Esophagus muscularis mucosa (tissue), 4 donors: Measurements from ENCODE around the gene MYCN. TPM values are rescaled to one million over a fixed set of nuclear protein-coding genes. Genes with fewer than 3 reads are reported as not detected.
A peak's percentile ranks its signal among the peaks of the same experiment; 100 is the strongest.

Experiments used
- DNase-seq: peaks from one replicate; pipeline ENCODE4 v3.0.0-alpha.2; 2017; ENCODE audit errors: extremely low spot score
- H3K27ac ChIP-seq, 4 donors: fragments of 200-600 bp; sonication (generic); replicated peaks in 1 of 4; 1 replicate in 3 of 4; 2 replicates in 1 of 4; pipeline ENCODE4 v1.5.1; 2016 to 2019; ENCODE audit warnings: mild to moderate bottlenecking in 1 of 4
- H3K27me3 ChIP-seq, 4 donors: fragments of 200-600 bp; sonication (generic); one replicate each; pipeline versions ENCODE4 v1.5.1 to v1.6.0; 2016 to 2019
- H3K36me3 ChIP-seq, 4 donors: fragments of 200-600 bp; sonication (generic); one replicate each; pipeline ENCODE4 v1.5.1; 2016 to 2019
- H3K4me1 ChIP-seq, 4 donors: fragments of 200-600 bp; sonication (generic); one replicate each; pipeline ENCODE4 v1.5.1; 2016 to 2019
- H3K4me3 ChIP-seq, 4 donors: fragments of 200-600 bp; sonication (generic); 1 replicate in 2 of 4; 2 replicates in 2 of 4; pipeline ENCODE4 v1.5.1; 2016 to 2019; ENCODE audit warnings: mild to moderate bottlenecking in 4 of 4, moderate library complexity in 1 of 4
- H3K9me3 ChIP-seq, 4 donors: fragments of 200-600 bp; sonication (generic); 1 replicate in 3 of 4; 2 replicates in 1 of 4; pipeline ENCODE4 v1.5.1; 2016 to 2019
- CTCF ChIP-seq, 3 experiments: fragments of 200-600 bp in 2 of 3; fragments of 450-650 bp in 1 of 3; sonication (generic) in 2 of 3; IDR thresholded peaks; one replicate each; pipeline ENCODE4 v1.5.1; 2017 to 2019; ENCODE audit warnings: antibody characterized with exemption in 3 of 3, mild to moderate bottlenecking in 2 of 3, moderate library complexity in 1 of 3
- EP300 ChIP-seq: sonication (generic); formaldehyde crosslinking; IDR thresholded peaks from one replicate; pipeline ENCODE4 v1.6.1; 2017; ENCODE audit warnings: antibody characterized with exemption
- POLR2A ChIP-seq: fragments of 450-650 bp; IDR thresholded peaks from one replicate; pipeline ENCODE4 v1.6.1; 2017; ENCODE audit warnings: antibody characterized with exemption, moderate library complexity, mild to moderate bottlenecking, low read depth
- POLR2AphosphoS5 ChIP-seq, 2 donors: sonication (generic); formaldehyde crosslinking; IDR thresholded peaks; one replicate each; pipeline ENCODE4 v1.6.1; 2017; ENCODE audit warnings: antibody characterized with exemption in 2 of 2
- WGBS: methylation state at CpG from one replicate; pipeline ENCODE4 v1.1.5; 2018; 5-methylcytosine and 5-hydroxymethylcytosine counted together
- intact Hi-C: fragments of 100-400 bp; cut with DNase I; formaldehyde crosslinking; loops from one replicate; pipeline ENCODE4 v1.15.1; 2023
- total RNA-seq, 4 donors: library from RNA; depleted of rRNA; stranded (reverse); fragments of >200 nt; gene quantifications; one replicate each; pipeline versions ENCODE4 v1.1.0 to v1.2.1, GENCODE V29; 2016

The MYCN gene
- total RNA-seq, 4 donors from 2014 or later, result 0.83 to 1.2 (median 1.1) TPM

GRCh38 chr2:15981646-15982045, 41.3 kb downstream of the MYCN start:
- Histone ChIP-seq H3K27ac (no peak overlapping the region), H3K9me3 (no peaks in the 10 kb centered on the region), H3K4me1 (peaks cover 0 to 18% (median 14%) of the 10 kb centered on the region in 4 donors), H3K27me3 (no peaks in the 10 kb centered on the region), H3K4me3 (no peak overlapping the region), H3K36me3 (no peaks in the 10 kb centered on the region)
- 94% methylated on average over 8 of the region's 8 CpGs for WGBS
- intact Hi-C loops, result no loop called here
- DNase-seq, result no peak
- TF ChIP-seq POLR2AphosphoS5 (IDR thresholded peaks at IDR 0.05) (no peak), CTCF (IDR thresholded peaks at IDR 0.05) (no peak), EP300 (no peak), POLR2A (no peak)

DNA sequence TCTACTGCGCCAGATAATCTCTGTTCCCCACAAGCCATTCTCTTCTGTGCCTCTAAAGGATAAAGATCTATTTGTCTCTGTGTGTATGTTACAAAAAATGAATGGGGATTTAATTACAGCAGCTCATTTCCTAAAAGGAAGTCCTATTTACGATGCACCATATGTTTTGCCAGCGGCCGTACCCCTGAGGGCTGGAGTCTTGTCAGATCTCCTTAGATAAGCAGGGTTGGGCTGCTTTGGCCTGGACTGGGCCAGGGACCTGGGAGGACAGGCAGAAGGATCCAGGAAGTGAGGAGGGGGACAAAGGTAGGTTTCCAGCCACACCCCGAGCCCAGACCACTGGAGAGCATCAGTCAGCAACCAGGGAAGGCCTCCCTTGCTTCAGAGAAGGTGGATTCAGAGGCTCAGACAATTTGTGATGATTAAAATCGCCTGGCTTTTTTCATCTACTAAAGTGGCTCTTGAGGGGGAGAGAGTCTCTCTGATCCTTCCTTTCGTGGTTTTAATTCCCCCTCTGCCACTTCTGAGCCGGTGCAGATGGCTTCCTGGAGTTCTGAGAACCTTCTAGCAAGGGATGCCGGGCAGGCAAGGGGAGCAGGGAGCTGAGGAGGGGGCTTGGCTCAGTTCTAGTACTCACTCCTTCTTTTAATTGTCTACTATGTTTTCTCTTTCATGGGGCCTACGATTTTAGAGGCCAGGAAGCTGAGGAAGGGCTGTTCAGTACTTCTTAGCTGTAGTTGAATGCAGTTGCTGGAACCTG, 42.1 kb downstream of the MYCN start:
- intact Hi-C loops, result no loop called here
- H3K4me3 ChIP-seq, result no peak overlapping the region
- H3K27me3 ChIP-seq, result no peaks in the 10 kb centered on the region
- no peaks in the 10 kb centered on the region for H3K36me3 ChIP-seq
- H3K4me1 ChIP-seq, result peaks cover 0 to 18% (median 14%) of the 10 kb centered on the region in 4 donors
- no peak overlapping the region for H3K27ac ChIP-seq
- no peak for DNase-seq
- 53% methylated on average over 10 of the region's 10 CpGs for WGBS
- TF ChIP-seq POLR2AphosphoS5 (IDR thresholded peaks at IDR 0.05) (no peak), EP300 (no peak), CTCF (IDR thresholded peaks at IDR 0.05) (no peak), POLR2A (no peak)
- H3K9me3 ChIP-seq, result no peaks in the 10 kb centered on the region

DNA sequence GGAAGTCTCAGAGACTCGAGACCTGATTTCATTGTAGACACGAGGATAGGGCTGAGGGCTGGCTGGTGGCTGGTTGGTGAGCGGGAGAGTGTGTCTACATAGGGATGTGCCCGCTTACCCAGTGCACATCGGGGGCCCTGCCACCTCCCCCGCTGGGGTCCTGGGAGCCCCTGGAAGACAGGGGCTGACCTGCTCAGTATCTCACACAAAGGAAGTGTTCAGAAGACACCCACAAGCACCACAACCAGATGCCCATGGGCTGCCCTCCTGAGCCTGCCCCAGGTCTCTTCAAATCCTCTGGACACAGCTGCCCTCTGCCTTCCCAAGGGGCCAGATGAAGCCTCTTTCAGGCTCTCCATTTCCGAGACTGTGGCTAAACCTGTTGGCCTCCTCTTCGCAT, 43.1 kb downstream of the MYCN start:
- H3K4me3 ChIP-seq, result no peak overlapping the region
- 78% methylated on average over 6 of the region's 8 CpGs for WGBS
- intact Hi-C loops, result no loop called here
- H3K27me3 ChIP-seq, result no peaks in the 10 kb centered on the region
- DNase-seq, result no peak
- H3K9me3 ChIP-seq, result no peaks in the 10 kb centered on the region
- no peak overlapping the region for H3K27ac ChIP-seq
- peaks cover 0 to 18% (median 14%) of the 10 kb centered on the region in 4 donors for H3K4me1 ChIP-seq
- H3K36me3 ChIP-seq, result no peaks in the 10 kb centered on the region
- TF ChIP-seq POLR2A, result no peak
- TF ChIP-seq CTCF (IDR thresholded peaks at IDR 0.05), result no peak
- TF ChIP-seq EP300, result no peak
- TF ChIP-seq POLR2AphosphoS5 (IDR thresholded peaks at IDR 0.05), result no peak

DNA sequence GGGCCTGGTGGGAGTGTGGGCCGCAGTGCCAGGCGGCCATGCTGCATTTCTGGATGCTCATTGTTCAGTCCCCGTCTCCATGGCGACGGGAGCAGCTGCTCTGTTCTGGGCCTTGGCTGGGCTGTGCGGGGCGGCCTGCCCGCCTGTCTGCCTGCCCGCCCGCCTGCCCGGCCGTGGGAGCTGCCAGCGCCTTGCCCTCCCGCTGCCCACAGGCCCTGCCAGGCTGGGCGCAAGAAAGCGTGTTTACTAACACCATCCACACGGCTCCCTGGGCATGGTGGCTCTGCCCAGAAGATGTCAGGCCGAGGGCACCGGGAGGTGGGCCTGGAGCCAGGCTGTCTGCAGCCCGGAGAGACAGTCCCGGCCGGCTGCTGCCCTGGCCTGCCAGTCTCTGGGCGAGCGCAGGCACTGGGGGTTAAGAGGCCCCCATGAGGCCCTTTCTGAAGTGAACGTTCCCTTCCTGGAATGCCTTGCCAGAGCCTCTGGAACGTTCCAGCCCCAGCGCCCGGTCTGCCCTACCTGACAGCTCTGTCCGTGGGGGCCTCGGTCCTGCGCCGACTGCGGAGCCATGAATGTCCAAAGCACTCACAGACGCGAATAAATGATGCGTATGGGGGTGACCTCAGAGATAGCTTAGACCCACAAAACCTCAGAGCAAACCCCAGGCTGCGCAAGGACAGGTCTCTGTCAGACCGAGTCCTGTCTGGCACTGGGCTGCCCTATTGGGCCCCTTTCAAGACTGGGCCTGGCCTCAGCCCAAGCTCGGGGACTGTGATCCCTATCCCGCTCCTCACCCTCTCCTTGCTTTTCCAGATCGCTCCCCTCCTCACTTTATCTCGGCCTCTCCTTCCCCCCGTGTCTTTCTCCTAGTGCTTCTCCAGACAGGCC, 44.3 kb downstream of the MYCN start:
- no peaks in the 10 kb centered on the region for H3K9me3 ChIP-seq
- H3K27me3 ChIP-seq, result no peaks in the 10 kb centered on the region
- 81% methylated on average over 28 of the region's 43 CpGs for WGBS
- no peak for DNase-seq
- no peak for TF ChIP-seq CTCF (IDR thresholded peaks at IDR 0.05)
- peak in 1 of 2 donors; percentile 29 for TF ChIP-seq POLR2AphosphoS5 (IDR thresholded peaks at IDR 0.05)
- H3K27ac ChIP-seq, result peak overlapping the region; percentile 44 to 68 (median 57)
- H3K4me1 ChIP-seq, result peaks cover 0 to 18% (median 14%) of the 10 kb centered on the region in 4 donors
- intact Hi-C loops, result no loop called here
- no peak overlapping the region for H3K4me3 ChIP-seq
- no peaks in the 10 kb centered on the region for H3K36me3 ChIP-seq
